IMR-90 (cell line): Measurements from ENCODE around the gene ATP1A2. TPM values are rescaled to one million over a fixed set of nuclear protein-coding genes. Genes with fewer than 3 reads are reported as not detected.
A peak's percentile ranks its signal among the peaks of the same experiment; 100 is the strongest.

Experiments used
- ATAC-seq: fragments of 200-7000 bp; cut with Tn5 transposase; 2 replicates; pipeline ENCODE4 v1.9.1; 2020; ENCODE audit warnings: low read depth, mild to moderate bottlenecking, moderate library complexity
- BruUV-seq: library from RNA; stranded (reverse); fragments of 400-500 nt; replicated peaks from 2 replicates; lab custom pipeline; 2021; lab: Mats Ljungman, UMichigan
- CTCF ChIA-PET: fragments of 300-600 bp; formaldehyde crosslinking; extraction: SDS; loops from one replicate; lab custom pipeline; 2021; ENCODE audit warnings: antibody characterized with exemption; lab: Yijun Ruan, JAX
- POLR2A ChIA-PET: fragments of 300-600 bp; sonication (Branson Sonifier 250); formaldehyde crosslinking; loops from one replicate; lab custom pipeline; 2022; ENCODE audit warnings: antibody characterized with exemption; ENCODE audit not compliant: unreplicated experiment; lab: Charles Lee
- DNase-seq: peaks from one replicate; pipeline ENCODE4 v3.0.0; 2013
- H2AFZ ChIP-seq: replicated peaks from 2 replicates; pipeline ENCODE3; 2013; ENCODE audit warnings: low read length, mild to moderate bottlenecking; ENCODE audit not compliant: poor library complexity
- H2AK5ac ChIP-seq: 2 replicates; pipeline ENCODE4 v1.6.1; 2013; ENCODE audit warnings: low read depth, low read length, inconsistent platforms
- H2AK9ac ChIP-seq: replicated peaks from 2 replicates; pipeline ENCODE3; 2013; ENCODE audit warnings: mild to moderate bottlenecking, low read depth, low read length, moderate library complexity; ENCODE audit not compliant: poor library complexity
- H2BK120ac ChIP-seq: 2 replicates; pipeline ENCODE4 v1.6.1; 2013; ENCODE audit warnings: low read depth, low read length, inconsistent platforms
- H2BK15ac ChIP-seq: 3 replicates; pipeline ENCODE4 v1.6.1; 2013; ENCODE audit warnings: low read depth, low read length, inconsistent platforms
- H2BK20ac ChIP-seq: 2 replicates; pipeline ENCODE4 v1.6.1; 2013; ENCODE audit warnings: low read depth, mild to moderate bottlenecking, inconsistent platforms, low read length, moderate library complexity
- H2BK5ac ChIP-seq: 2 replicates; pipeline ENCODE4 v1.6.1; 2013; ENCODE audit warnings: mild to moderate bottlenecking, low read depth, low read length, inconsistent platforms; ENCODE audit not compliant: poor library complexity, severe bottlenecking
- H3K14ac ChIP-seq: replicated peaks from 2 replicates; pipeline ENCODE4 v1.6.1; 2013; ENCODE audit warnings: low read depth, low read length, inconsistent platforms
- H3K18ac ChIP-seq: 2 replicates; pipeline ENCODE4 v1.6.1; 2013; ENCODE audit warnings: low read depth, low read length, control low read depth
- H3K23ac ChIP-seq: 2 replicates; pipeline ENCODE4 v1.6.1; 2013; ENCODE audit warnings: low read depth, low read length, inconsistent platforms
- H3K27ac ChIP-seq: 2 replicates; pipeline ENCODE4 v1.5.1; 2013; ENCODE audit warnings: mild to moderate bottlenecking, control low read depth, low read length; ENCODE audit not compliant: insufficient read depth
- H3K27me3 ChIP-seq: 2 replicates; pipeline ENCODE4 v1.6.1; 2013; ENCODE audit warnings: low read length; ENCODE audit not compliant: control insufficient read depth, insufficient read depth
- H3K36me3 ChIP-seq: 2 replicates; pipeline ENCODE4 v1.6.1; 2013; ENCODE audit warnings: low read length, mixed read lengths; ENCODE audit not compliant: control insufficient read depth, insufficient read depth
- H3K4ac ChIP-seq: 2 replicates; pipeline ENCODE4 v1.6.1; 2013; ENCODE audit warnings: low read depth, low read length, inconsistent platforms
- H3K4me1 ChIP-seq: 2 replicates; pipeline ENCODE4 v1.6.1; 2013; ENCODE audit warnings: low read length, mixed read lengths; ENCODE audit not compliant: control insufficient read depth, insufficient read depth
- H3K4me2 ChIP-seq: 2 replicates; pipeline ENCODE4 v1.6.1; 2013; ENCODE audit warnings: low read depth, mild to moderate bottlenecking, control low read depth, low read length, moderate library complexity
- H3K4me3 ChIP-seq: 2 replicates; pipeline ENCODE4 v1.5.1; 2013; ENCODE audit warnings: low read depth, mild to moderate bottlenecking, control low read depth, low read length, moderate library complexity; ENCODE audit not compliant: insufficient read depth
- H3K56ac ChIP-seq: 2 replicates; pipeline ENCODE4 v1.6.1; 2013; ENCODE audit warnings: low read length, inconsistent platforms; ENCODE audit not compliant: insufficient read depth; ENCODE audit errors: extremely low read depth
- H3K79me1 ChIP-seq, 2 experiments: 2 replicates each; pipeline ENCODE4 v1.6.1; 2013; ENCODE audit warnings: low read length in 2 of 2, inconsistent platforms in 1 of 2, low read depth in 1 of 2
- H3K9ac ChIP-seq: 2 replicates; pipeline ENCODE4 v1.6.1; 2013; ENCODE audit warnings: low read depth, low read length, control low read depth
- H3K9me1 ChIP-seq: 2 replicates; pipeline ENCODE4 v1.6.1; 2013; ENCODE audit warnings: low read length, inconsistent platforms; ENCODE audit not compliant: insufficient read depth
- H3K9me3 ChIP-seq: 2 replicates; pipeline ENCODE4 v1.6.1; 2013; ENCODE audit warnings: low read length; ENCODE audit not compliant: control insufficient read depth, insufficient read depth
- H4K20me1 ChIP-seq: 2 replicates; pipeline ENCODE4 v1.6.1; 2013; ENCODE audit warnings: low read length, inconsistent platforms; ENCODE audit not compliant: insufficient read depth
- H4K5ac ChIP-seq: 2 replicates; pipeline ENCODE4 v1.6.1; 2013; ENCODE audit warnings: mild to moderate bottlenecking, low read depth, low read length, control low read depth
- H4K8ac ChIP-seq, 2 experiments: 2 replicates each; pipeline ENCODE4 v1.6.1; 2013; ENCODE audit warnings: low read depth in 2 of 2, low read length in 2 of 2, control low read depth in 1 of 2, inconsistent platforms in 1 of 2
- H4K91ac ChIP-seq: 2 replicates; pipeline ENCODE4 v1.6.1; 2013; ENCODE audit warnings: low read depth, low read length, inconsistent platforms; ENCODE audit not compliant: insufficient read depth
- BHLHE40 ChIP-seq: fragments of 150-350 bp; IDR thresholded peaks from 2 replicates; pipeline ENCODE4 v1.6.1; 2016; ENCODE audit warnings: mild to moderate bottlenecking, low read depth, low read length
- CEBPB ChIP-seq: IDR thresholded peaks from 2 replicates; pipeline ENCODE4 v1.6.1; 2012; ENCODE audit warnings: low read depth, low read length, improper control_type of control experiment
- CHD1 ChIP-seq: IDR thresholded peaks from 2 replicates; pipeline ENCODE4 v1.6.1; 2012; ENCODE audit warnings: low read depth, low read length, improper control_type of control experiment
- FOS ChIP-seq: fragments of 150-350 bp; IDR thresholded peaks from 2 replicates; pipeline ENCODE4 v1.6.1; 2016; ENCODE audit warnings: low read depth, low read length
- MAFK ChIP-seq: IDR thresholded peaks from 2 replicates; pipeline ENCODE4 v1.6.1; 2012; ENCODE audit warnings: low read depth, low read length, improper control_type of control experiment
- MAZ ChIP-seq: IDR thresholded peaks from 2 replicates; pipeline ENCODE4 v1.6.1; 2012; ENCODE audit warnings: low read depth, mild to moderate bottlenecking, low read length, improper control_type of control experiment, moderate library complexity, borderline replicate concordance
- MXI1 ChIP-seq: IDR thresholded peaks from 2 replicates; pipeline ENCODE4 v1.6.1; 2012; ENCODE audit warnings: low read depth, mild to moderate bottlenecking, low read length, moderate library complexity, borderline replicate concordance
- NFE2L2 ChIP-seq: fragments of 150-350 bp; IDR thresholded peaks from 2 replicates; pipeline ENCODE4 v1.6.1; 2016; ENCODE audit warnings: low read depth, mild to moderate bottlenecking, low read length
- POLR2A ChIP-seq: IDR thresholded peaks from 2 replicates; pipeline ENCODE4 v1.6.1; 2012; ENCODE audit warnings: mild to moderate bottlenecking, low read depth, low read length
- RAD21 ChIP-seq: IDR thresholded peaks from 2 replicates; pipeline ENCODE4 v1.6.1; 2012; ENCODE audit warnings: low read length, improper control_type of control experiment
- RCOR1 ChIP-seq: IDR thresholded peaks from 2 replicates; pipeline ENCODE4 v1.6.1; 2012; ENCODE audit warnings: mild to moderate bottlenecking, low read length, improper control_type of control experiment; ENCODE audit not compliant: insufficient replicate concordance
- RFX5 ChIP-seq: IDR thresholded peaks from 2 replicates; pipeline ENCODE4 v1.8.0; 2012; ENCODE audit warnings: low read depth, mild to moderate bottlenecking, low read length, moderate library complexity
- SMC3 ChIP-seq: fragments of 150-350 bp; IDR thresholded peaks from 2 replicates; pipeline ENCODE4 v1.6.1; 2016; ENCODE audit warnings: low read depth, mild to moderate bottlenecking, antibody characterized with exemption, low read length, moderate library complexity
- WGBS, 2 experiments: methylation state at CpG; one replicate each; pipeline versions ENCODE4 v1.1.5 to v1.1.7; 2013; ENCODE audit warnings: missing lambda C conversion rate in 2 of 2; ENCODE audit not compliant: insufficient read length in 1 of 2; ENCODE audit errors: extremely low coverage in 2 of 2; 5-methylcytosine and 5-hydroxymethylcytosine counted together
- dilution Hi-C: fragments of 300-500 bp; cut with HindIII; formaldehyde crosslinking; loops from one replicate; pipeline ENCODE4 v1.14.3; 2018; ENCODE audit warnings: low sequenced_read_pairs; ENCODE audit not compliant: unreplicated experiment
- in situ Hi-C: fragments of 300-500 bp; cut with MboI; formaldehyde crosslinking; loops from 3 replicates; pipeline ENCODE4 v1.14.3; 2019; ENCODE audit warnings: low sequenced_read_pairs, inconsistent platforms, mixed read lengths
- intact Hi-C: fragments of 100-400 bp; cut with micrococcal nuclease; formaldehyde crosslinking; loops from 2 replicates; pipeline ENCODE4 v1.10.0; 2022
- polyA plus RNA-seq, 3 experiments: library from polyadenylated mRNA; depleted of rRNA; stranded (reverse); fragments of >200 nt; gene quantifications; 2 replicates each; pipeline ENCODE4 v1.2.3, GENCODE V29; 2012; ENCODE audit warnings: low replicate concordance in 1 of 3
- total RNA-seq: library from RNA; depleted of rRNA; stranded (reverse); fragments of >200 nt; gene quantifications from 2 replicates; pipeline ENCODE4 v1.2.3, GENCODE V29; 2012
- TF ChIP-seq, protein P1 (sequence below): fragments of 150-350 bp; IDR thresholded peaks from 2 replicates; pipeline ENCODE4 v1.6.1; 2017; ENCODE audit warnings: mild to moderate bottlenecking, antibody characterized with exemption, low read length, low read depth
- TF ChIP-seq, protein P2 (sequence below): conservative IDR thresholded peaks from 2 replicates; pipeline ENCODE4 v1.5.1; 2012; ENCODE audit warnings: mild to moderate bottlenecking, low read depth, low read length, improper control_type of control experiment
- TF ChIP-seq, protein P3 (sequence below): fragments of 150-350 bp; IDR thresholded peaks from 2 replicates; pipeline ENCODE4 v1.6.1; 2016; ENCODE audit warnings: low read depth, mild to moderate bottlenecking, low read length, moderate library complexity, borderline replicate concordance

Gene ATP1A2
- total and polyA plus RNA-seq, 2 of the 4 experiments (the other 2 are of a cell fraction): under 0.01 to 0.15 TPM

DNA sequence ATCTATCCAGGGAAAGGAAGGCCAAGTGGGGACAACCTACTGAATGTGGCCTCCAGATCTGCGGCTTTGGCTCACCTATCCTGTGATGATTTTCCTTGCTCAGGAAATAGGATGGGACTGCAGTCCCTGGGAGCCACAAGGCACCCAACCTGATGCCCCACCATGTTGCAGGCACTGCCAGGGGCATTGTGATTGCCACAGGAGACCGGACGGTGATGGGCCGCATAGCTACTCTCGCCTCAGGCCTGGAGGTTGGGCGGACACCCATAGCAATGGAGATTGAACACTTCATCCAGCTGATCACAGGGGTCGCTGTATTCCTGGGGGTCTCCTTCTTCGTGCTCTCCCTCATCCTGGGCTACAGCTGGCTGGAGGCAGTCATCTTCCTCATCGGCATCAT lies 11.8 kb downstream of the ATP1A2 start:
- Histone ChIP-seq H4K8ac (no peak overlapping the region), H3K4ac (peak overlapping the region; percentile 45; the same call in 1 of the 2 replicates), H2AK5ac (peak overlapping the region; percentile 52), H2BK20ac (peak overlapping the region; percentile 80; the same call in 1 of the 2 replicates), H4K20me1 (no peaks in the 10 kb centered on the region), H3K79me1 (no peaks in the 10 kb centered on the region), H3K4me2 (no peak overlapping the region), H3K9ac (no peak overlapping the region), H3K56ac (no peak overlapping the region), H3K18ac (no peak overlapping the region), H4K91ac (no peak overlapping the region), H2BK5ac (no peak overlapping the region), H3K9me3 (no peaks in the 10 kb centered on the region), H3K23ac (no peak overlapping the region), H4K5ac (no peak overlapping the region), H2BK15ac (0 out of 3 replicates have a peak overlapping the region, but pooled peaks have one; percentile 75), H3K14ac (no peak overlapping the region), H3K9me1 (peaks cover 26% of the 10 kb centered on the region), H3K36me3 (no peaks in the 10 kb centered on the region), H2BK120ac (no peak overlapping the region), H3K27me3 (peaks cover 7% of the 10 kb centered on the region), H3K27ac (no peak overlapping the region), H3K4me3 (no peak overlapping the region), H3K4me1 (peaks cover 17% of the 10 kb centered on the region), H2AFZ (no peak overlapping the region), H2AK9ac (no peak overlapping the region)
- dilution Hi-C loops (no loop called here), intact Hi-C loops (no loop called here), in situ Hi-C loops (no loop called here)
- 93% methylated on average over 5 of the region's 9 CpGs; no CpG with 5 or more reads in 1 of the 2 experiments for WGBS, 2 experiments
- BruUV-seq: no TSS peak
- no peak for ATAC-seq
- ChIA-PET POLR2A (no interaction called here), CTCF (interaction anchor here (0.6 kb wide), 1 partner anchor 17 kb away, joined by 4 read pairs; no protein-coding TSS in a partner anchor)
- no peak for TF ChIP-seq BHLHE40
- TF ChIP-seq NFE2L2: no peak
- TF ChIP-seq RFX5: no peak
- no peak for TF ChIP-seq RCOR1
- TF ChIP-seq MAFK: no peak
- TF ChIP-seq, protein P1, sequence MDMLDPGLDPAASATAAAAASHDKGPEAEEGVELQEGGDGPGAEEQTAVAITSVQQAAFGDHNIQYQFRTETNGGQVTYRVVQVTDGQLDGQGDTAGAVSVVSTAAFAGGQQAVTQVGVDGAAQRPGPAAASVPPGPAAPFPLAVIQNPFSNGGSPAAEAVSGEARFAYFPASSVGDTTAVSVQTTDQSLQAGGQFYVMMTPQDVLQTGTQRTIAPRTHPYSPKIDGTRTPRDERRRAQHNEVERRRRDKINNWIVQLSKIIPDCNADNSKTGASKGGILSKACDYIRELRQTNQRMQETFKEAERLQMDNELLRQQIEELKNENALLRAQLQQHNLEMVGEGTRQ: no peak
- TF ChIP-seq, protein P2, sequence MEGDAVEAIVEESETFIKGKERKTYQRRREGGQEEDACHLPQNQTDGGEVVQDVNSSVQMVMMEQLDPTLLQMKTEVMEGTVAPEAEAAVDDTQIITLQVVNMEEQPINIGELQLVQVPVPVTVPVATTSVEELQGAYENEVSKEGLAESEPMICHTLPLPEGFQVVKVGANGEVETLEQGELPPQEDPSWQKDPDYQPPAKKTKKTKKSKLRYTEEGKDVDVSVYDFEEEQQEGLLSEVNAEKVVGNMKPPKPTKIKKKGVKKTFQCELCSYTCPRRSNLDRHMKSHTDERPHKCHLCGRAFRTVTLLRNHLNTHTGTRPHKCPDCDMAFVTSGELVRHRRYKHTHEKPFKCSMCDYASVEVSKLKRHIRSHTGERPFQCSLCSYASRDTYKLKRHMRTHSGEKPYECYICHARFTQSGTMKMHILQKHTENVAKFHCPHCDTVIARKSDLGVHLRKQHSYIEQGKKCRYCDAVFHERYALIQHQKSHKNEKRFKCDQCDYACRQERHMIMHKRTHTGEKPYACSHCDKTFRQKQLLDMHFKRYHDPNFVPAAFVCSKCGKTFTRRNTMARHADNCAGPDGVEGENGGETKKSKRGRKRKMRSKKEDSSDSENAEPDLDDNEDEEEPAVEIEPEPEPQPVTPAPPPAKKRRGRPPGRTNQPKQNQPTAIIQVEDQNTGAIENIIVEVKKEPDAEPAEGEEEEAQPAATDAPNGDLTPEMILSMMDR: no peak
- no peak for TF ChIP-seq CHD1
- TF ChIP-seq MXI1: no peak
- TF ChIP-seq, protein P3, sequence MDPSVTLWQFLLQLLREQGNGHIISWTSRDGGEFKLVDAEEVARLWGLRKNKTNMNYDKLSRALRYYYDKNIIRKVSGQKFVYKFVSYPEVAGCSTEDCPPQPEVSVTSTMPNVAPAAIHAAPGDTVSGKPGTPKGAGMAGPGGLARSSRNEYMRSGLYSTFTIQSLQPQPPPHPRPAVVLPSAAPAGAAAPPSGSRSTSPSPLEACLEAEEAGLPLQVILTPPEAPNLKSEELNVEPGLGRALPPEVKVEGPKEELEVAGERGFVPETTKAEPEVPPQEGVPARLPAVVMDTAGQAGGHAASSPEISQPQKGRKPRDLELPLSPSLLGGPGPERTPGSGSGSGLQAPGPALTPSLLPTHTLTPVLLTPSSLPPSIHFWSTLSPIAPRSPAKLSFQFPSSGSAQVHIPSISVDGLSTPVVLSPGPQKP: no peak
- no peak for TF ChIP-seq CEBPB
- no peak for TF ChIP-seq POLR2A
- no peak for TF ChIP-seq FOS
- no peak for TF ChIP-seq SMC3
- no peak for TF ChIP-seq MAZ
- no peak for TF ChIP-seq RAD21
- DNase-seq: no peak
